HepG2 (cell line): ENCODE measurements around the gene ZNF678. TPM values are rescaled to one million over a fixed set of nuclear protein-coding genes. Genes with fewer than 3 reads are reported as not detected.
A peak's percentile ranks its signal among the peaks of the same experiment; 100 is the strongest.

Experiments used
- ATAC-seq: fragments of 200-7000 bp; cut with Tn5 transposase; 3 replicates; pipeline ENCODE4 v1.9.1; 2020; ENCODE audit warnings: mild to moderate bottlenecking, moderate library complexity
- BruUV-seq: library from RNA; stranded (reverse); fragments of 400-500 nt; replicated peaks from 2 replicates; lab custom pipeline; 2021; lab: Mats Ljungman, UMichigan
- CTCF ChIA-PET: fragments of 300-600 bp; formaldehyde crosslinking; extraction: SDS; loops from one replicate; lab custom pipeline; 2021; ENCODE audit warnings: low total read pairs, inconsistent platforms, low intra/inter-chr PET ratio; lab: Yijun Ruan, JAX
- POLR2A ChIA-PET: fragments of 350-600 bp; sonication (Branson Sonifier 250); formaldehyde crosslinking; loops from one replicate; lab custom pipeline; 2020; ENCODE audit warnings: antibody characterized with exemption, inconsistent platforms; lab: Yijun Ruan, JAX
- DNase-seq: peaks from one replicate; pipeline ENCODE4 v3.0.0-alpha.2; 2015; ENCODE audit warnings: low spot score
- FAIRE-seq: peaks from 3 replicates; lab custom pipeline; 2011; peaks lifted over from hg19 to GRCh38; lab: Jason Lieb, UNC
- H2AFZ ChIP-seq: one replicate; pipeline ENCODE4 v1.6.1; 2011; ENCODE audit warnings: low read length, inconsistent platforms
- H3K27ac ChIP-seq: fragments of 300-600 bp; 3 replicates; pipeline ENCODE4 v1.8.0; 2011; ENCODE audit warnings: mixed run types, mild to moderate bottlenecking, mixed read lengths, low read length, inconsistent platforms; ENCODE audit not compliant: insufficient read depth; ENCODE audit errors: extremely low read length
- H3K27me3 ChIP-seq, 2 experiments: fragments of 200-600 bp in 1 of 2; 2 replicates in 1 of 2; 3 replicates in 1 of 2; pipeline versions ENCODE4 v1.6.0 to v1.8.0; 2011; ENCODE audit warnings: low read length in 2 of 2, mild to moderate bottlenecking in 2 of 2, moderate library complexity in 2 of 2, inconsistent platforms in 1 of 2; ENCODE audit not compliant: insufficient read depth in 2 of 2, control insufficient read depth in 1 of 2
- H3K36me3 ChIP-seq, 2 experiments: fragments of 200-600 bp in 1 of 2; replicated peaks in 1 of 2; 2 replicates in 1 of 2; 3 replicates in 1 of 2; pipeline versions ENCODE4 v1.5.1 to v1.8.0; 2011; ENCODE audit warnings: low read length in 2 of 2, inconsistent platforms in 1 of 2; ENCODE audit not compliant: insufficient read depth in 2 of 2, control insufficient read depth in 1 of 2
- H3K4me1 ChIP-seq: 2 replicates; pipeline ENCODE4 v1.5.1; 2012; ENCODE audit warnings: low read length, inconsistent platforms; ENCODE audit not compliant: insufficient read depth
- H3K4me2 ChIP-seq: 2 replicates; pipeline ENCODE4 v1.6.0; 2011; ENCODE audit warnings: low read depth, low read length, inconsistent platforms
- H3K4me3 ChIP-seq, 3 experiments: fragments of 200-600 bp in 1 of 3; sonication (generic), shearing (Covaris generic) in 1 of 3; replicated peaks in 1 of 3; 2 replicates each; pipeline ENCODE4 v1.5.1; 2011 to 2016; ENCODE audit warnings: low read length in 3 of 3, inconsistent platforms in 2 of 3, low read depth in 2 of 3, mild to moderate bottlenecking in 2 of 3, control low read depth in 1 of 3, mixed read lengths in 1 of 3; ENCODE audit not compliant: insufficient read depth in 1 of 3
- H3K79me2 ChIP-seq: one replicate; pipeline ENCODE4 v1.6.1; 2011; ENCODE audit warnings: low read length, inconsistent platforms; ENCODE audit not compliant: insufficient read depth
- H3K9ac ChIP-seq: 2 replicates; pipeline ENCODE4 v1.6.0; 2011; ENCODE audit warnings: mild to moderate bottlenecking, low read depth, low read length, inconsistent platforms; ENCODE audit not compliant: insufficient read depth
- H3K9me3 ChIP-seq: 2 replicates; pipeline ENCODE4 v1.5.1; 2012; ENCODE audit warnings: mild to moderate bottlenecking, low read length
- H4K20me1 ChIP-seq: 2 replicates; pipeline ENCODE4 v1.6.0; 2011; ENCODE audit warnings: inconsistent platforms, mild to moderate bottlenecking, low read length, moderate library complexity; ENCODE audit not compliant: insufficient read depth
- CAMTA2 ChIP-seq: sonication (generic); formaldehyde crosslinking; IDR thresholded peaks from 2 replicates; pipeline ENCODE4 v1.4.0; 2020; ENCODE audit warnings: mild to moderate bottlenecking, missing genetic modification reagents, borderline replicate concordance
- ELF1 ChIP-seq: sonication (generic); formaldehyde crosslinking; IDR thresholded peaks from 2 replicates; pipeline ENCODE4 v1.4.0; 2020; ENCODE audit warnings: missing genetic modification reagents
- PAWR ChIP-seq: sonication (generic); formaldehyde crosslinking; IDR thresholded peaks from 2 replicates; pipeline ENCODE4 v1.4.0; 2020; ENCODE audit warnings: missing genetic modification reagents, mild to moderate bottlenecking, borderline replicate concordance
- REPIN1 ChIP-seq: sonication (generic); formaldehyde crosslinking; IDR thresholded peaks from 2 replicates; pipeline ENCODE4 v1.8.0; 2022; ENCODE audit warnings: missing genetic modification reagents, low read depth, mild to moderate bottlenecking, borderline replicate concordance
- SIX4 ChIP-seq: sonication (generic); formaldehyde crosslinking; IDR thresholded peaks from 2 replicates; pipeline ENCODE4 v1.4.0; 2020; ENCODE audit warnings: missing genetic modification reagents
- SNAPC2 ChIP-seq: sonication (generic); formaldehyde crosslinking; IDR thresholded peaks from 2 replicates; pipeline ENCODE4 v1.8.1; 2022; ENCODE audit warnings: mild to moderate bottlenecking, missing genetic modification reagents
- TGIF2 ChIP-seq: IDR thresholded peaks from 2 replicates; pipeline ENCODE4 v1.6.1; 2016; ENCODE audit warnings: control low read depth, missing compliant biosample characterization
- YY1 ChIP-seq: IDR thresholded peaks from 2 replicates; pipeline ENCODE4 v1.6.1; 2011; ENCODE audit warnings: low read length, low read depth, moderate library complexity, mild to moderate bottlenecking; ENCODE audit not compliant: insufficient read depth, insufficient replicate concordance
- ZC3H4 ChIP-seq: sonication (generic); formaldehyde crosslinking; IDR thresholded peaks from 2 replicates; pipeline ENCODE4 v1.4.0; 2020; ENCODE audit warnings: missing genetic modification reagents, borderline replicate concordance
- ZFAT ChIP-seq: sonication (generic); formaldehyde crosslinking; conservative IDR thresholded peaks from 2 replicates; pipeline ENCODE4 v1.8.1; 2023; ENCODE audit warnings: missing genetic modification reagents, inconsistent platforms
- ZFX ChIP-seq: sonication (generic); formaldehyde crosslinking; IDR thresholded peaks from 2 replicates; pipeline ENCODE4 v1.4.0; 2020; ENCODE audit warnings: mild to moderate bottlenecking, low read depth, missing genetic modification reagents, moderate library complexity
- ZNF260 ChIP-seq: sonication (generic); formaldehyde crosslinking; IDR thresholded peaks from 2 replicates; pipeline ENCODE4 v1.4.0; 2020; ENCODE audit warnings: missing genetic modification reagents, low read depth, mild to moderate bottlenecking, borderline replicate concordance
- ZNF558 ChIP-seq: sonication (generic); formaldehyde crosslinking; IDR thresholded peaks from 2 replicates; pipeline ENCODE4 v1.9.0; 2022; ENCODE audit warnings: mild to moderate bottlenecking, missing genetic modification reagents, borderline replicate concordance
- ZNF746 ChIP-seq: sonication (generic); formaldehyde crosslinking; IDR thresholded peaks from 2 replicates; pipeline ENCODE4 v1.8.0; 2022; ENCODE audit warnings: mild to moderate bottlenecking, missing genetic modification reagents
- WGBS: methylation state at CpG from one replicate; pipeline ENCODE4 v1.1.6; 2017; ENCODE audit warnings: low lambda C conversion rate; 5-methylcytosine and 5-hydroxymethylcytosine counted together
- in situ Hi-C: cut with HindIII; loops from 2 replicates; pipeline ENCODE4 v1.10.0; 2017; ENCODE audit warnings: low pct_unique_long_range_greater_than_20kb; ENCODE audit not compliant: extremely low pct_ligation_motif_present
- intact Hi-C: fragments of 100-400 bp; cut with micrococcal nuclease; formaldehyde crosslinking; loops from one replicate; pipeline ENCODE4 v1.10.0; 2022; ENCODE audit not compliant: unreplicated experiment
- polyA plus RNA-seq, 8 experiments: library from polyadenylated mRNA; depleted of rRNA in 3 of 8; stranded (reverse) in 7 of 8; unstranded in 1 of 8; fragments of >200 nt; fragmentation: Illumina TruSeq in 4 of 8; extraction: Trizol in 4 of 8; gene quantifications; 2 replicates each; pipeline versions ENCODE4 v1.2.1 to v1.2.3, GENCODE V29; 2011 to 2016; ENCODE audit warnings: low read depth in 4 of 8, missing spikeins in 1 of 8, mixed read lengths in 1 of 8; ENCODE audit not compliant: insufficient read depth in 1 of 8
- total RNA-seq, 5 experiments: library from RNA; depleted of rRNA; stranded (reverse); fragments of >200 nt; fragmentation: Illumina TruSeq; extraction: Trizol; gene quantifications; 2 replicates each; pipeline ENCODE4 v1.2.3, GENCODE V29; 2016; ENCODE audit warnings: low read depth in 1 of 5
- TF ChIP-seq, protein P1 (sequence below): IDR thresholded peaks from 2 replicates; pipeline ENCODE4 v1.6.1; 2018; ENCODE audit warnings: missing genetic modification reagents
- TF ChIP-seq, protein P2 (sequence below): sonication (generic); formaldehyde crosslinking; IDR thresholded peaks from 2 replicates; pipeline ENCODE4 v1.5.1; 2020; ENCODE audit warnings: missing genetic modification reagents, mild to moderate bottlenecking, borderline replicate concordance
- TF ChIP-seq, protein P3 (sequence below): sonication (generic); formaldehyde crosslinking; IDR thresholded peaks from 2 replicates; pipeline ENCODE4 v1.9.0; 2022; ENCODE audit warnings: low read depth, missing genetic modification reagents

The ZNF678 gene
- total and polyA plus RNA-seq, 2 of the 13 experiments (the other 11 are each of a cell fraction or from before 2014, with no cell fraction given) = 2.0 to 7.6 TPM

DNA sequence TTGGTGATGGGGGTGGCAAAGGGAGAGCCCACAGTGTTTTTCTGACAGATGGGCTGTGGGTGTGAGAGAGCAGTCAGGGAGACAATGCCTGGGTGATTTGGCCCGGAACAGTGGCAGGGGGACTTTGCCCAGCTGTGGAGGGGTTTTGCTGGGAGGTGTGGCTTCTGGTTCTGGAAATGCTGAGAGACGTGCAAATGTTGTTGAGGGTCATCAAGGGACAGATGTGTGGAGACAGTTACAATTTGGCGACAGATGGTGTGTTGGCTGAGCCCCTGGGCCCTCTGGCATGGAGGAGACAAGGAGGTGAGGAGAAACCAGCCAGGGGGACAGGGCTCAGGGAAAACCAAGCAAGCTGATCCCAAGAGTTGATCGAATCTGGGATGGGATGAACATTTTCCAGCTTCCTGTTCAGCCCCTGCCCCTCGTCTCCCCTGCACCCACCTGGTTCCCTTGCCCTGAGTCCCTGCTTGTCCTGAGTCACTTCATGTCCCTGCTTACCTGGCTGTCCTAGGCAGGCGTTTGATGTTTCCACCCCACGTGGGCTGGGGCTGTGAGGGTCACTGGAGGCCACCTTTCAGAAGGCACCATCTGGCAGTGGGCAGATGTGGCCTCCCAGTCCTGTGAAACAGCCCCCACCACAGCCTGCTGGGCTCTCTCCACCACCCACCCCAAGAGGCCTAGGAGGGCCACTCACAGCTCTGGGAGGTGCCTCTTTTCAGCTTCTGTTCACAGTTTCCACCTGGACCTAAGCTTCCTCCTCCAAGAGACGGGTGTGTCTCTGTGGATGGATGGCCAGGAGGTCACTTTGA is 15.8 kb upstream of the ZNF678 start:
- H3K27me3 ChIP-seq = no peaks in the 10 kb centered on the region; a peak in 1 of 5 replicates
- DNase-seq (no peak), FAIRE-seq (no peak), ATAC-seq (0 out of 3 replicates have a peak, but pooled peaks have one; percentile 9)
- BruUV-seq = no TSS peak
- H3K9me3 ChIP-seq = peaks cover 13% of the 10 kb centered on the region
- H3K36me3 ChIP-seq = no peaks in the 10 kb centered on the region
- peak overlapping the region; percentile 68 for H3K4me2 ChIP-seq
- no peak overlapping the region for H3K27ac ChIP-seq
- H4K20me1 ChIP-seq = no peaks in the 10 kb centered on the region
- intact Hi-C loops (no loop called here), in situ Hi-C loops (no loop called here)
- POLR2A ChIA-PET = no interaction called here
- peak overlapping the region in 1 of 3 experiments; percentile 42; a peak in 2 of 6 replicates for H3K4me3 ChIP-seq
- no peaks in the 10 kb centered on the region for H3K79me2 ChIP-seq
- no peak overlapping the region for H3K9ac ChIP-seq
- WGBS = 4% methylated on average over 4 of the region's 8 CpGs
- H2AFZ ChIP-seq = no peak overlapping the region
- H3K4me1 ChIP-seq = peaks cover 27% of the 10 kb centered on the region
- CTCF ChIA-PET = no interaction called here
- no peak for TF ChIP-seq ZNF746
- no peak for TF ChIP-seq SNAPC2 (CRISPR knock-in tag)
- TF ChIP-seq, protein P1, sequence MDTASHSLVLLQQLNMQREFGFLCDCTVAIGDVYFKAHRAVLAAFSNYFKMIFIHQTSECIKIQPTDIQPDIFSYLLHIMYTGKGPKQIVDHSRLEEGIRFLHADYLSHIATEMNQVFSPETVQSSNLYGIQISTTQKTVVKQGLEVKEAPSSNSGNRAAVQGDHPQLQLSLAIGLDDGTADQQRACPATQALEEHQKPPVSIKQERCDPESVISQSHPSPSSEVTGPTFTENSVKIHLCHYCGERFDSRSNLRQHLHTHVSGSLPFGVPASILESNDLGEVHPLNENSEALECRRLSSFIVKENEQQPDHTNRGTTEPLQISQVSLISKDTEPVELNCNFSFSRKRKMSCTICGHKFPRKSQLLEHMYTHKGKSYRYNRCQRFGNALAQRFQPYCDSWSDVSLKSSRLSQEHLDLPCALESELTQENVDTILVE = no peak
- no peak for TF ChIP-seq SIX4 (CRISPR knock-in tag)
- no peak for TF ChIP-seq CAMTA2 (CRISPR knock-in tag)
- TF ChIP-seq ZFAT = no peak
- TF ChIP-seq ZNF558 (CRISPR knock-in tag) = no peak
- TF ChIP-seq REPIN1 (CRISPR knock-in tag) = no peak
- TF ChIP-seq, protein P2, sequence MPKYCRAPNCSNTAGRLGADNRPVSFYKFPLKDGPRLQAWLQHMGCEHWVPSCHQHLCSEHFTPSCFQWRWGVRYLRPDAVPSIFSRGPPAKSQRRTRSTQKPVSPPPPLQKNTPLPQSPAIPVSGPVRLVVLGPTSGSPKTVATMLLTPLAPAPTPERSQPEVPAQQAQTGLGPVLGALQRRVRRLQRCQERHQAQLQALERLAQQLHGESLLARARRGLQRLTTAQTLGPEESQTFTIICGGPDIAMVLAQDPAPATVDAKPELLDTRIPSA (CRISPR knock-in tag) = no peak
- no peak for TF ChIP-seq ZC3H4 (CRISPR knock-in tag)
- TF ChIP-seq PAWR (CRISPR knock-in tag) = no peak
- TF ChIP-seq TGIF2 = no peak
- peak; percentile 36; the same call in 1 of the 2 replicates for TF ChIP-seq ZFX (CRISPR knock-in tag)
- no peak for TF ChIP-seq ELF1 (CRISPR knock-in tag)
- TF ChIP-seq ZNF260 (CRISPR knock-in tag) = no peak
- TF ChIP-seq, protein P3, sequence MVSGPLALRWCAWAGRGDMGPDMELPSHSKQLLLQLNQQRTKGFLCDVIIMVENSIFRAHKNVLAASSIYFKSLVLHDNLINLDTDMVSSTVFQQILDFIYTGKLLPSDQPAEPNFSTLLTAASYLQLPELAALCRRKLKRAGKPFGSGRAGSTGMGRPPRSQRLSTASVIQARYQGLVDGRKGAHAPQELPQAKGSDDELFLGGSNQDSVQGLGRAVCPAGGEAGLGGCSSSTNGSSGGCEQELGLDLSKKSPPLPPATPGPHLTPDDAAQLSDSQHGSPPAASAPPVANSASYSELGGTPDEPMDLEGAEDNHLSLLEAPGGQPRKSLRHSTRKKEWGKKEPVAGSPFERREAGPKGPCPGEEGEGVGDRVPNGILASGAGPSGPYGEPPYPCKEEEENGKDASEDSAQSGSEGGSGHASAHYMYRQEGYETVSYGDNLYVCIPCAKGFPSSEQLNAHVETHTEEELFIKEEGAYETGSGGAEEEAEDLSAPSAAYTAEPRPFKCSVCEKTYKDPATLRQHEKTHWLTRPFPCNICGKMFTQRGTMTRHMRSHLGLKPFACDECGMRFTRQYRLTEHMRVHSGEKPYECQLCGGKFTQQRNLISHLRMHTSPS (CRISPR knock-in tag) = 0 out of 2 replicates have a peak, but pooled peaks have one; percentile 6
- TF ChIP-seq YY1 = no peak
